Measurements from ENCODE around the gene SLC35B1.

GRCh38 chr17:49727380-49727779 is 19.6 kb upstream of the SLC35B1 start:
- TF ChIP-seq CTCF (IDR thresholded peaks at IDR 0.05; ENCODE audit: extremely low read depth in 1 of 2, insufficient read depth in 1 of 2, low read depth in 1 of 2, low read length in 2 of 2) (no peak), EZH2 (IDR thresholded peaks at IDR 0.05; ENCODE audit: borderline replicate concordance, low read depth, low read length, severe bottlenecking) (no peak), GATA2 (IDR thresholded peaks at IDR 0.05; ENCODE audit: insufficient read depth, insufficient read length, low read depth, low read length) (no peak), POLR2A (IDR thresholded peaks at IDR 0.05; ENCODE audit: low read depth, low read length) (no peak), POLR2AphosphoS5 (IDR thresholded peaks at IDR 0.05; ENCODE audit: insufficient read depth, low read depth, low read length) (no peak), FOS (IDR thresholded peaks at IDR 0.05; ENCODE audit: borderline replicate concordance, insufficient read depth, low read length) (no peak), MAX (IDR thresholded peaks at IDR 0.05; ENCODE audit: insufficient read depth, insufficient read length) (no peak), MYC (IDR thresholded peaks at IDR 0.05; ENCODE audit: low read depth, low read length) (no peak), JUN (IDR thresholded peaks at IDR 0.05; ENCODE audit: borderline replicate concordance, insufficient read depth, insufficient read length, low read depth) (no peak)

Measured in endothelial cell of umbilical vein (primary cell).